CD14-positive monocyte (primary cell): ENCODE data around the gene APOL6. TPM values are rescaled to one million over a fixed set of nuclear protein-coding genes. Genes with fewer than 3 reads are reported as not detected.

Experiments used
- DNase-seq, 3 donors: peaks; one replicate each; pipeline ENCODE4 v3.0.0-alpha.2; 2011 to 2022
- H2AFZ ChIP-seq: 2 replicates; pipeline ENCODE4 v1.6.0; 2012; ENCODE audit warnings: mild to moderate bottlenecking, low read depth, low read length, inconsistent platforms; ENCODE audit not compliant: insufficient read depth, poor library complexity, severe bottlenecking
- H3K27ac ChIP-seq, 2 donors: 1 replicate in 1 of 2; 2 replicates in 1 of 2; pipeline ENCODE4 v1.5.1; 2012 to 2013; ENCODE audit warnings: low read length in 2 of 2, control low read depth in 1 of 2, inconsistent platforms in 1 of 2, low read depth in 1 of 2, mild to moderate bottlenecking in 1 of 2
- H3K27me3 ChIP-seq, 2 donors: one replicate each; pipeline versions ENCODE4 v1.6.0 to v1.6.1; 2011 to 2013; ENCODE audit warnings: low read length in 2 of 2; ENCODE audit not compliant: control insufficient read depth in 2 of 2, insufficient read depth in 2 of 2
- H3K36me3 ChIP-seq, 2 donors: replicated peaks in 1 of 2; 1 replicate in 1 of 2; 2 replicates in 1 of 2; pipeline versions ENCODE4 v1.5.1 to v1.6.1; 2012 to 2013; ENCODE audit warnings: low read length in 2 of 2, control low read depth in 1 of 2, inconsistent platforms in 1 of 2, mild to moderate bottlenecking in 1 of 2; ENCODE audit not compliant: insufficient read depth in 2 of 2, control insufficient read depth in 1 of 2
- H3K4me1 ChIP-seq, 2 donors: 1 replicate in 1 of 2; 2 replicates in 1 of 2; pipeline versions ENCODE4 v1.5.1 to v1.6.1; 2012 to 2013; ENCODE audit warnings: low read length in 2 of 2, control low read depth in 1 of 2, inconsistent platforms in 1 of 2, mild to moderate bottlenecking in 1 of 2, moderate library complexity in 1 of 2; ENCODE audit not compliant: insufficient read depth in 2 of 2, control insufficient read depth in 1 of 2
- H3K4me2 ChIP-seq: replicated peaks from 2 replicates; pipeline ENCODE3; 2012; ENCODE audit warnings: low read length, moderate library complexity, mild to moderate bottlenecking; ENCODE audit not compliant: poor library complexity, severe bottlenecking; ENCODE audit errors: extremely low read depth
- H3K4me3 ChIP-seq, 3 experiments: fragments of 200-600 bp in 1 of 3; sonication (generic) in 1 of 3; replicated peaks in 1 of 3; 1 replicate in 2 of 3; 2 replicates in 1 of 3; pipeline ENCODE4 v1.5.1; 2011 to 2013; ENCODE audit warnings: low read length in 3 of 3, mild to moderate bottlenecking in 3 of 3, control low read depth in 2 of 3, low read depth in 2 of 3, inconsistent platforms in 1 of 3, moderate library complexity in 1 of 3
- H3K79me2 ChIP-seq: 2 replicates; pipeline ENCODE4 v1.6.0; 2012; ENCODE audit warnings: mild to moderate bottlenecking, control low read depth, inconsistent platforms, low read length, moderate library complexity; ENCODE audit not compliant: insufficient read depth
- H3K9ac ChIP-seq: 2 replicates; pipeline ENCODE4 v1.6.0; 2017; ENCODE audit warnings: low read length, mild to moderate bottlenecking; ENCODE audit not compliant: insufficient read depth, poor library complexity, severe bottlenecking
- H3K9me3 ChIP-seq, 2 donors: replicated peaks in 1 of 2; 1 replicate in 1 of 2; 2 replicates in 1 of 2; pipeline versions ENCODE4 v1.5.1 to v1.6.1; 2012 to 2013; ENCODE audit warnings: low read length in 2 of 2, control low read depth in 1 of 2; ENCODE audit not compliant: control insufficient read depth in 1 of 2, insufficient read depth in 1 of 2
- H4K20me1 ChIP-seq: 2 replicates; pipeline ENCODE4 v1.6.0; 2012; ENCODE audit warnings: mild to moderate bottlenecking, low read length, control low read depth, moderate library complexity; ENCODE audit not compliant: insufficient read depth
- H3K27ac Mint-ChIP-seq, 7 donors: one replicate each; pipeline ENCODE4 v1.8.0; 2020; ENCODE audit warnings: mild to moderate bottlenecking in 7 of 7, mixed read lengths in 7 of 7, moderate library complexity in 6 of 7, inconsistent platforms in 2 of 7
- H3K27me3 Mint-ChIP-seq, 3 donors: one replicate each; pipeline ENCODE4 v1.8.0; 2021 to 2022; ENCODE audit warnings: low read depth in 3 of 3, mild to moderate bottlenecking in 3 of 3, mixed read lengths in 3 of 3, moderate library complexity in 3 of 3, inconsistent platforms in 1 of 3
- H3K36me3 Mint-ChIP-seq, 2 donors: one replicate each; pipeline ENCODE4 v1.8.0; 2020; ENCODE audit warnings: mixed read lengths in 2 of 2, inconsistent platforms in 1 of 2, mild to moderate bottlenecking in 1 of 2
- H3K4me1 Mint-ChIP-seq: one replicate; pipeline ENCODE4 v1.8.0; 2020; ENCODE audit warnings: mild to moderate bottlenecking, mixed read lengths
- H3K4me3 Mint-ChIP-seq, 2 donors: one replicate each; pipeline ENCODE4 v1.8.0; 2020; ENCODE audit warnings: mild to moderate bottlenecking in 2 of 2, mixed read lengths in 2 of 2, moderate library complexity in 1 of 2
- H3K9me3 Mint-ChIP-seq, 7 donors: one replicate each; pipeline ENCODE4 v1.8.0; 2020 to 2022; ENCODE audit warnings: mixed read lengths in 7 of 7, mild to moderate bottlenecking in 6 of 7, moderate library complexity in 6 of 7, inconsistent platforms in 2 of 7
- CTCF ChIP-seq: fragments of 200-600 bp; IDR thresholded peaks from one replicate; pipeline ENCODE4 v1.8.0; 2022; ENCODE audit warnings: antibody characterized with exemption, mild to moderate bottlenecking
- WGBS: methylation state at CpG from one replicate; pipeline ENCODE4 v1.1.5; 2013; ENCODE audit warnings: missing lambda C conversion rate; ENCODE audit not compliant: insufficient coverage; 5-methylcytosine and 5-hydroxymethylcytosine counted together
- intact Hi-C, 2 donors: fragments of 100-400 bp; cut with micrococcal nuclease; formaldehyde crosslinking; loops; one replicate each; pipeline versions ENCODE4 v1.15.0 to v1.15.1; 2023
- polyA plus RNA-seq, 3 donors: library from polyadenylated mRNA; depleted of rRNA in 1 of 3; unstranded in 2 of 3; stranded (reverse) in 1 of 3; fragments of 300-500 nt in 2 of 3; fragments of >200 nt in 1 of 3; fragmentation: Illumina TruSeq in 2 of 3; gene quantifications; 1 replicate in 2 of 3; 2 replicates in 1 of 3; pipeline ENCODE4 v1.2.3, GENCODE V29; 2012 to 2021

Gene APOL6
- polyA plus RNA-seq, 3 donors, result 7.6 to 13.6 (median 9.1) TPM

- no peaks in the 10 kb centered on the region for H3K36me3 Mint-ChIP-seq
- no peak overlapping the region for H3K27ac Mint-ChIP-seq
- no peak for DNase-seq
- no peaks in the 10 kb centered on the region for H3K79me2 ChIP-seq
- 89% methylated on average over 1 of the region's 1 CpG for WGBS
- H3K9me3 ChIP-seq, result no peaks in the 10 kb centered on the region
- no peaks in the 10 kb centered on the region for H3K36me3 ChIP-seq
- no peak overlapping the region for H3K4me2 ChIP-seq
- H4K20me1 ChIP-seq, result no peaks in the 10 kb centered on the region
- no peaks in the 10 kb centered on the region for H3K27me3 ChIP-seq
- H3K27me3 Mint-ChIP-seq, result peaks cover 11 to 13% (median 13%) of the 10 kb centered on the region in 3 donors
- H3K9ac ChIP-seq, result no peak overlapping the region
- H3K4me1 ChIP-seq, result peaks cover 7 to 12% of the 10 kb centered on the region in 2 donors
- H3K4me1 Mint-ChIP-seq, result peaks cover 18% of the 10 kb centered on the region
- no peak overlapping the region for H3K4me3 ChIP-seq
- no peak overlapping the region for H2AFZ ChIP-seq
- intact Hi-C loops, result no loop called here
- no peak overlapping the region for H3K27ac ChIP-seq
- H3K4me3 Mint-ChIP-seq, result no peak overlapping the region
- peaks cover 0 to 2% (median 0%) of the 10 kb centered on the region in 7 donors for H3K9me3 Mint-ChIP-seq
- peak; percentile 13 for TF ChIP-seq CTCF
Observed at GRCh38 chr22:35618427-35619223, 29.6 kb upstream of the APOL6 start.

- 97% methylated on average over 11 of the region's 13 CpGs for WGBS
- no peak overlapping the region for H3K4me3 ChIP-seq
- H3K27me3 ChIP-seq, result peaks cover 0 to 2% of the 10 kb centered on the region in 2 donors
- peaks cover 7 to 12% of the 10 kb centered on the region in 2 donors for H3K4me1 ChIP-seq
- H3K9ac ChIP-seq, result no peak overlapping the region
- H2AFZ ChIP-seq, result no peak overlapping the region
- Mint-ChIP-seq H3K9me3 (peaks cover 0 to 2% (median 0%) of the 10 kb centered on the region in 7 donors), H3K36me3 (no peaks in the 10 kb centered on the region), H3K27me3 (peaks cover 10 to 16% (median 14%) of the 10 kb centered on the region in 3 donors), H3K27ac (no peak overlapping the region), H3K4me3 (no peak overlapping the region), H3K4me1 (peaks cover 18% of the 10 kb centered on the region)
- no peaks in the 10 kb centered on the region for H3K79me2 ChIP-seq
- intact Hi-C loops, result loop anchor here (5.0 to 10.0 kb wide), 5 partner anchors 37 to 503 kb away; no protein-coding TSS in a partner anchor
- H3K4me2 ChIP-seq, result no peak overlapping the region
- H3K27ac ChIP-seq, result no peak overlapping the region
- no peaks in the 10 kb centered on the region for H3K9me3 ChIP-seq
- H3K36me3 ChIP-seq, result no peaks in the 10 kb centered on the region
- DNase-seq, result no peak
- no peak for TF ChIP-seq CTCF
- no peaks in the 10 kb centered on the region for H4K20me1 ChIP-seq
Observed at GRCh38 chr22:35619336-35620094, 28.7 kb upstream of the APOL6 start.
